NCI-H345 treated with DMSO at 0.1 percent for 48 hours (cell line): Measurements from ENCODE around the gene ANAPC7.
"Not testable (repeated sequence)": the region's sequence is repeated elsewhere in the genome, so short reads cannot be mapped to it uniquely, and the experiment has no call there.

Experiments
- DNase-seq: peaks from one replicate; lab custom pipeline; 2025; ENCODE audit not compliant: unreplicated experiment; lab: John Stamatoyannopoulos, UW

ANAPC7 gene, protein sequence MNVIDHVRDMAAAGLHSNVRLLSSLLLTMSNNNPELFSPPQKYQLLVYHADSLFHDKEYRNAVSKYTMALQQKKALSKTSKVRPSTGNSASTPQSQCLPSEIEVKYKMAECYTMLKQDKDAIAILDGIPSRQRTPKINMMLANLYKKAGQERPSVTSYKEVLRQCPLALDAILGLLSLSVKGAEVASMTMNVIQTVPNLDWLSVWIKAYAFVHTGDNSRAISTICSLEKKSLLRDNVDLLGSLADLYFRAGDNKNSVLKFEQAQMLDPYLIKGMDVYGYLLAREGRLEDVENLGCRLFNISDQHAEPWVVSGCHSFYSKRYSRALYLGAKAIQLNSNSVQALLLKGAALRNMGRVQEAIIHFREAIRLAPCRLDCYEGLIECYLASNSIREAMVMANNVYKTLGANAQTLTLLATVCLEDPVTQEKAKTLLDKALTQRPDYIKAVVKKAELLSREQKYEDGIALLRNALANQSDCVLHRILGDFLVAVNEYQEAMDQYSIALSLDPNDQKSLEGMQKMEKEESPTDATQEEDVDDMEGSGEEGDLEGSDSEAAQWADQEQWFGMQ

DNA sequence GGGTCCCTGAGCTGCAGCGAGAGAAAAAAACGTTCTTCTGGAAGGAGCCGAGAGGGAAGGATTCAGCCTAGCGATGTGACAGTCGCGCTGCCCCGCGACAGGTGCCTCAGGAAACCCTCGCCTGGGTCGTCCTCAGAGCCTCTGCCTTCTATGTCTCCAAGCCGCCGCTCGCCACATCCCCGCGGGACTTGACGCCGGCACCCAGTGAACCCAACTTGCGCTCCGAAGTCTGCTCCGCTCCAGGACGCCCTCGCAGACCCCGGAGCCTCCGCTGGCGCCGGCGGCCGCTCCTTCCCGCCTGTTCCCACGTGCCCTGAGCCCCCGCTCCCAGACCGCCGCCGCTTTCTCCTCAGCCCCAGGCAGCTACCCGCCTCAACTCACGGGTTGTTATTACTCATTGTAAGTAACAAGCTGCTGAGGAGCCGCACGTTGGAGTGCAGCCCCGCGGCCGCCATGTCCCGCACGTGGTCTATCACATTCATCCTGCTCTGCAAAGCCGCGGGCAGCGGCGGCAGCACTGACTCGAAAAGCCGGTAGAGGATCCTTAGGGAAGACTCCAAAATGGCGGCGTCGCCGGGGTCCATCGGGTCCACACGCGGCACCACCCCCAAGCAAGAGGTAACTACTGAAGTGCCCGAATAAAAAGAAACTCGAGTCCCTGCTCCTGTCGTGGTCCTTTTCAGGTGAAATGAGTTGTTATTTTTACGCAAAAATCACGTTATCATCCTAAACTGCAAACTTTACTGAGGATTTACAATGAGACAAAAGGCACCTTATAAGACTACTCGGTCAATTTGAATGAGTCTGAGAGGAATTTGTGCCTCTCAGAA is at the start of gene ANAPC7:
Gene ANAPC7 (minus strand): TSS at position 563 of the 830 bp plus-strand sequence. CDS start 81 bp downstream, at position 482.
- DNase-seq, result peak; percentile 89

DNA sequence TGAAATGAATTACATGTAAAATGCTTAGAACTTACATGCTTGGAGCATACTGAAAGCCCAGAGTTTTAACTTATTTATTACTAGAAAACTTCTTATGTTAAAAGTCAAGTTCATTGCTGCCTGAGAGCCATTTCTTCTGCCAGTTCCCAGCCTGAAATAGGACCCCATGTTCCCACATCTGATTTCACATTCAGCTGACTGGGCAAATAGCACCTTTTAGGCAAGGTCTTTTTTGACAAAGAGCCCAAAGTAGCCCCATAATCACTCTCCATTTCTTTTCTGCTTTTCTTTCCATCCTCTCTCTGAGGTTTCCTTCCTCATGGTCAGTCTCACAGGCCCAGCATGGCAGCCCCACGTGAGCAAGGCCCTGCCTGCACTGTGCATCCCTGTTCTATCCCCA is 47.8 kb upstream of the ANAPC7 start:
- no peak for DNase-seq

DNA sequence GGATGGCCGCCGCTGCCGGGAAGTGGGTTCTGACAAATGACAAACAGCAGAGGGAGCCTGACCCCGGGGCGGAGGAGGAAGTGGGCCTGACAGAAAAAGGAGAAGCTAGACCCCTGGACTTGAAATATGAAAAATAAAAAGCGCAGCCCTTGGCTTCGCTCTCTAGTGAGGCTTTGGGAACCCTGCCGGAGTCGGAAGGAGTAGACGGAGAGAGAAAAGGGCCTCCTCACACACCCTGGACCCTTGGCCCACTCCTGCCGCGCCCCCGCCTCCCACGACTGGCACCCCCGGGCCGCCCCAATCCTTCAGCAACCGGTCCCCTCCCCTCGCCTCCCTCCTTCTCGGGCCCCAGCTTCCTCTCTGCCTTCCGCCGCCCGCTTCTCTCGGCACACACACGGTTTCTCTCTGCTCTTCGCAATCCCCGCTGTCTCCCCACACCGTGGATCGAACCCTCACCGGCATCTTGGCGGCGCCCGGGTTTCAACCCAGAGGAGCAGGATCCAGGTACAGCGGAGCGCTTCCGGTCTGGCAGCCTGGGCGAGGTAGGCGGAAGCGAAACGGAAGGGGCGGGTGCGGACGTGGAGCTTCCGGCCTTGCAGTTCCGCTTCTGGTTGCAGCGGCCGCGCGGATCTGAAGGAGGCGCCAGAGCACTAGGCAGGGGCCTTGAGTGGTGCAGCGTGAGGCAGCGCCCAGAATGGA is 46.4 kb upstream of the ANAPC7 start, which contains the start of gene ARPC3:
Gene ARPC3 (minus strand): TSS at position 539 of the 699 bp plus-strand sequence. CDS start 77 bp downstream, at position 462.
- DNase-seq, result peak; percentile 74

DNA sequence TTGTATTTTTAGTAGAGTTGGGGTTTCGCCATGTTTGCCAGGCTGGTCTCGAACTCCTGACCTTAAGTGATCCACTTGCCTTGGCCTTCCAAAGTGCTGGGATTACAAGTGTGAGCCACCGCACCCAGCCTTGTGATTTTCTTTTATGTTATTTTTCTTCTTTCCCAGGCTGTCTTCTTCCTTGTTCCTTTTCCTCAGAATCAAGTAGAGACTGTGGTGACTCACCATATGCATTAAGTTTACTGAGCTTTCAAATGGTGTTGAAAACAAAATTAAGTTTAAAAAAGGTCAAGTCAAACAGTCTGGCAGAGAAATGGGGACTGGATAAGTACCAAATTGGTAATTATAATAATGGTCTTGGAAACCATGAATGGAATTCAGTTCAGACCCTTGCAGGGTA is 40.9 kb upstream of the ANAPC7 start:
- no peak for DNase-seq

DNA sequence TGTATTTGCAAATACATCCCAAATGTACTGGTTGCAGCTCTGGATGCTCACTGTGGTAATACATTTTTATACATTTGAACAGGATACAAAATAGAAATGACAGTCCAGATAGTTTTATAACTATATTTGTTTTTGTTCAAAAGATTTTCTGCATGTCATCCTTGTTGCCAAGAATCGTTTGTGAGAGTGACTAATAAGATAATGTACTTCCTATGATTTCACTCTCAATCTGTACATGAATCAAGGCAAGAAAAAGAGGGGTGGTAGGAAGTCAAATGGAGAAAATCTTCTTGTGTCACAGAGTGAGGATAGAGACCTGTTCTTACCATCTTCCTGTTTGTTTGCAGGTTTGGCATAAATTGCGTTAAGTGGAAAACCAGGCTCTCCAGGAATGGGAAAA is 32.7 kb upstream of the ANAPC7 start:
- no peak for DNase-seq

DNA sequence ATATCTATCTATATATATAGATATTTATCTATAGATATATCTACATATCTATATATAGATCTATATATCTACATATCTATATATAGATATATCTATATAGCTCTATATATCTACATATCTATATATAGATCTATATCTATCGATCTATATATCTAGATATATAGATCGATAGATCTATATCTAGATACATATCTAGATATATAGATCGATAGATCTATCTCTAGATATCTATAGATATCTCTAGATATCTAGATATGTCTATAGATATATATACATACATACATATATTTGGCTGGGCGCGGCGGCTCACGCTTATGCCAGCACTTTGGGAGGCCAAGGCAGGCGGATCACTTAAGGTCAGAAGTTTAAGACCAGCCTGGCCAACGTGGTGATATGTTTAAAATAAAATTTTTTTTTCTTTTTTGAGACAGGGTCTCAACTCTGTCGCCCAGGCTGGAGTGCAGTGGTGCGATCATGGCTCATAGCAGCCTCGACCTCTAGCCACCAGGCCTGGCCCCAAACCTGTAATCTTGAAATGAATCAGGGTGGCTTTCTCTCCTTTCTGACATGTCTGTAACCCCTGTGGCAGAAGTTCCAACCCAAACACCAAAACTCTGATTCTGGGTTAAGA is 28.6 kb upstream of the ANAPC7 start:
- no peak for DNase-seq

DNA sequence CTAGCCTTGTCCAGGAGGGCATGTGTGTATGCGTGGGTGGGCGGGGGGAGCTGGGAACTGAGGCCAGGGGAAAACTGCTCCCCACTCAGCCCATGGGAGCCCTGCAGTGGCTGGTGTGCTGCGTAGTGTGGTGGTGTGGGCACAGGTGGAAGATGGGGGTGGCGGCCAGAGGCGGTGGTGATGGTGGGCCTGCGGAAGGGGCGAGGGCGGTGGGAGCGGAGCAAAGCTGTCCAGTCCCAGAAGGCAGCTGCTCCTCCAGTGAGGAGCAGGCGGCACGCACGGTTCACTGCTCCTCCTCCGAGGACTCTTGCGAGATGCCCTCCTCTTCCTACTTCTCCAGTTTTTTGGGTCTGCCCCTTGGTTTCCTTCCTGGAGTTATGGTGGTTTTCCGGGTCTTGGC is 26.2 kb upstream of the ANAPC7 start:
- DNase-seq, result not testable (repeated sequence)

DNA sequence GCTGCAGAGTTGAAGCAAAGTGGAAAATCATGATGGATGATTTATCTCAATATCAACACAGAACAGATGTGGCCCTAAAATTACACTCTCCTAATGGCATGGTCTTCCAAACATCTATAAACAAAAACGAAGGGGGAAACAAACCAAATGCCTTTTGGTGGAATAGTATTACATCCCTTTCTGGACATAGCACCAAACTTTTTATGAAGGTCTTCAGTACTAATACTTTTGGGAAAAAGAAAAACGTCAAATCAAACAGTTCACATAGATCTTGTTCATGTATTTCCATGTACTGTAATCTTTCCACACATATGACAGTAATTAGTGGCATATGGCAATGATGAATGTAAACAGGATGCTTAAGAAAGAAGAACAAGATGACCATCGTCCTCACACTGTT is 22.9 kb upstream of the ANAPC7 start:
- no peak for DNase-seq

DNA sequence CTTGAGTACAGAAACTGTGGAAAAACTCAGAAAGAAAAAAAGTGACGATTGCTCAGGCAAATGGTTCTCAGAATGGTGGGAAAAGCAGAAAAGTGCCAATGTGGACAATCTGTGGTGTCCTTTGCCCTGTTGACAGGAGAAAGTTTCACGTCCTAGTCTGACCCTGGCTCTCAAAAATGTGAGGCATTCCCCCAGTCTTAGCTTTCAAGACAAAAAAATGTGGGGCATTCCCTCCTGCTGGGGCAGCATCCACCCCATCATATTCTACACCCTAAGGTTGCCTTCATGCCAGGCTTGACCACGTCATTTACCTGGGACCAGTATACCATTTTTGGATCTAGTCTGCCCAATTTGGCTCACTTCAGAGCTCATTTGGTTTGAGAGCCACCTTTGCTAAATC is 20.7 kb upstream of the ANAPC7 start:
- no peak for DNase-seq

DNA sequence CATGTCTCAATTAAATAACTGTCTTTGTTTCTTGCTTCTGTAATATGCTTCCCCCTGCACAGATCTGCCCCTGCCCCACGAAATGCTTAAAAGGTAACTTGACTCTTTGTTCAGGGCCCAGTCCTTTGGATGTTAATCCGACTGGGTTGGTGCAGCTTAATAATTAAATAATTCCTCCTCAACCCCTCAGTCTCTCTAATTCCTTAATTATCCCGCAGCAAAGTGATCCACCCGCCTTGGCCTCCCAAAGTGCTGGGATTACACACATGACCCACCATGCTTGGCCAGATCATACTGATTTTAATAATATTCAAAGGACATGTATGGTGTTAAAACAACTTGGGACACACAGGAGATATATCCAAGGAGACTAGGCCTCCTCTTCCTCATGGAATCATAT is 18.2 kb upstream of the ANAPC7 start:
- no peak for DNase-seq

DNA sequence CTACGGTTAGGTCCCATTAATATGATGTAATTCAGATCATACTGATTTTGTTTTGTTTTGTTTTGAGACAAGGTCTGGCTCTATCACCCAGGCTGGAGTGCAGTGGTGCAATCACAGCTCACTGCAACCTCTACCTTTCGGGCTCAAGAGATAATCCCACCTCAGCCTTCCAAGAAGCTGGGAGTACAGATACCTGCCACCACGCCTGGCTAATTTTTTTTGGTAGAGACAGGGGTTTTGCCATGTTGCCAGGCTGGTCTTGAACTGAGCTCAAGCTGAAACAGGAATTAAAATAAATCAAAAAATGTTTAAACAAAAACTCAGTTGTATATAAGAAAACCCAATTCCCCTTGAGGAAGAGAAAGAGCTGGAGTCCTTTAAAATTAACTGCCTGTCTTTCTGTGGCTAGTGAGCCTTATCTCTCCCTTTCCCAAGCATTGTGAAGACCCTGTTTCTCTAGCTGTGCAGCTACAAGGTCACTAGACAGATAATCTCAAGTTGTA is 17.7 kb upstream of the ANAPC7 start:
- DNase-seq, result no peak

DNA sequence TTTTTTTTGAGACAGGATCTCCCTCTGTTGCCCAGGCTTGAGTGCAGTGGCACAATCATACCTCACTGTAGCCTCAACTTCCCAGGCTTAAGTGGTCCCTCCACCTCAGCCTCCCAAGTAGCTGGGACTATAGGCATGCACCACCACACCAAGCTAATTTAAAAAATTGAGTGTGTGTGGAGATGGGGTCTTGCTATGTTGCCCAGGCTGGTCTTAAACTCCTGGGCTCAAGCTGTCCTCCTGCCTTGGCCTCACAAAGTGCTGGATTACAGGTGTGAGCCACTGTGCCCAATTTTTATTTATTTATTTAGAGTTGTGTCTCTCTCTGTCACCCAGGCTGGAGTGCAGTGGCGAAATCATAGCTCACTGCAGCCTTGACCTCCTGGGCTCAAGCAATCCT is 17.1 kb upstream of the ANAPC7 start:
- DNase-seq, result not testable (repeated sequence)

DNA sequence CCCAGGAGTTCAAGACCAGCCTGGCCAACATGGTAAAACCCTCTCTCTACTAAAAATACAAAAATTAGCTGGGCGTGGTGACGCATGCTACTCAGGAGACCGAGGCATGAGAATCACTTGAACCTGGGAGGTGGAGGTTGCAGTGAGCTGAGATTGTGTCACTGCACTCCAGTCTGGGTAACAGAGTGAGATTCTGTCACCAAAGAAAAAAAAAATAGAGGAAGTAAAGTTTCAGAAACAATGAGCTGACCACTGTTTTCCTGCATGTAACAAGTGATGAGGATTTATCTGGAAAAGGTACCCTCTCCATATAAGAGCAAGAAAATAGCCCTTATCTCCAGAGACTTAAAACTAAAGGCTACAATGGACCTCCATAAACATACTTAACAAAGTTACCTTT is 13.6 kb upstream of the ANAPC7 start:
- not testable (repeated sequence) for DNase-seq

DNA sequence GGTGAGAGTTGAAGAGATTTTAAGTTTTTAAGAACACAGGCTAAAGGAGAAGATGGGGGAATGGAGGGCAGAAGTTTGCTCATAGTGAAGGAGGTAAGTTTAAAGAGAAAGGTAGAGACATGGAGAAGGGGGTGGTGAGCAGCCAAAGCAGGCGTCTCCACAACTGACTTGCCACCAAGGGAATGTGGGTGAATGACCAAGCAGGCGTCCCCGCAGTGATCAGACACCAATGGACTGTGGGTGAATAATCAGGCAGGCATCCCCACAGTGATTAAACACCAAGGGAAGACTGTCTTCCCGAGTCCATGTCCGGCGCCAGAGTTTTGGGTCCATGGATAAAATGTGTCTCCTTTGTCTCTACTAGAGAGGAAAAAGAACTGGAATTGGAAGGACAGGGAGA is 6.6 kb upstream of the ANAPC7 start:
- DNase-seq, result not testable (repeated sequence)

DNA sequence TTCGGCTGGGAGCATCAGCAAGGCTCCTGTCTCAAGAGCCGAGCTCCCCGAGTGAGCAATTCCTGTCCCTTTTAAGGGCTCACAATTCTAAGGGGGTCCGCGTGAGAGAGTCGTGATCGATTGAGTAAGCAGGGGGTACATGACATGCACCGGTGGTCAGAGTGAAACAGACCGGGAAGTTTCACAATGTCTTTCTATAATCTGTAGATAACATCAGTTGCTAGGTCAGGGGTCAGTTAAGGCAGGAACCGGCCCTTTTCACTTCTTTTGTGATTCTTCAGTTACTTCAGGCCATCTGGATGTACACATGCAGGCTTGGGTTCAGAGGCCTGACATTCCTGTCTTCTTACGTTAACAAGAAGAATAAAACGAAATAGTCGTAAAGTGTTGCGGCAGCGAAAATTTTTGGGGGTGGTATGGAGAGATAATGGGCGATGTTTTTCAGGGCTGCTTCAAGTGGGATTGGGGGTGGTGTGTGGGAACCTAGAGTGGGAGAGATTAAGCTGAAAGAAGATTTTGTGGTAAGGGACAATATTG is 1.7 kb upstream of the ANAPC7 start:
- DNase-seq, result not testable (repeated sequence)

DNA sequence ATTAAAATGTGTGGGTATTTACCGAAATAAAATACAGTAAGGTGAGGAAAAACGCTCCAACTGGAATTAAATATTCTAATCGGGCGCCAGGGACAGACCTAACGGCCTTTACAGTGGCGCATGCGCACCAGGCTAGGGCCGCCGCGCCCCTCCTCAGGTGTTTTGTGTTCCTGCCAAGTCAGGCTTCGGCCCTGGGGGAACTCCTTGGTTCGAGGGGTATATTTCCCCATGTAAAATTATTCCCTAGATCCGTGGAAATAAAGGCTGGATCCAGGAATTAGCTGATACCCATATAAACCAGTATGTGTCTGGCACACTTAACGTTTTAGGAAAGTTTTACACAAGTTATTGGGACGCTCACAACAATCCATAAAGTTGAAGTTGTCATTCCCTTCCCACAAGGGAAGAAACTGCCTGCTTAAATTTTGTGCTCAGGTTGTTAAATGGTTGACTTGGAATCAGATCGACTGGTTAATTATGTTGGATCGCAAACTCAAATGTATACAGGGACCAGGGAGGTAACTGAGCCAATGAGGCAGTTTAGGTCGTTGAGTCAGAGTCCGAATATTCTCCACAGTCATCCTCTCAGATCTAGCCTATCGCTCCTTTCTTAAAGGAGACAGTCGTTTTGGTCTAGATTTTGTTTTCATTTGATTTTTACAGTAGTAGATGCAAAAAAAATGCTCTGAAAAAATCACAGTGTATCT is 621 bp upstream of the ANAPC7 start:
- peak; percentile 78 for DNase-seq

DNA sequence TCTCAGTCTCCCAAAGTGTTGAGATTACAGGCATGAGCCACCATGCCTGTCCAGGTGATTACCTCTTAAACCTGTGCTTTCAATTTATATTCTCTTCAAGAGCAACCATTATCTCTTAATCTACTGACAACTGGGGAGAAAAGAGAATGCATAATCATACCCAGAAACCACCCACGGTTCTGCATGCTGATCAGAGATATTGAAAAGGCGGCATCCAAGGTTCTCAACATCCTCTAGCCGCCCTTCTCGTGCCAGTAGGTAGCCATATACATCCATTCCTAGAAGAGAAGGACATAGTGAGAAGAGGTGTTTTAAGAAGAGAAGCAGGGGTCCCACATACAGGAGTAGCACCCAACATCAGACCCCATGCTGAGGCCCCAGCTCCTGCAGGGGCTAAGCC is 20.8 kb downstream of the ANAPC7 start:
- no peak for DNase-seq

DNA sequence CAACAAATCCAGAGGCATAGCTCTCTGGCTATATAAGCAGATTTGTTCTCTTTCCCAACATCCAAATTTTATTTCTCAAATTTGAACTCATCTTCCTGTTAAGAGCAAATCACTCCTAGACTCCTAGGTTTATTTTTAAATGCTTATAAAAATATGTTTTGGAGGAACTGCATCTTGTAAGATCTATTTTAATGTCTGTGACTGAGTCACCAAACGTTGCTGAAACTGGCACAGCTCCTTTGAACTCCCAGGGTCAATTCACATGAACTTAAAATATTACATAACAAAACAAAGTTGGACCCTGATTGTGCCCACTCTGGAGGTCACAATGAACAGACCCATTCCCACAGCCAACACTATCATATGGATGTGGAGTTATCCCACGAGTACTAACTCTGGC is 23.9 kb downstream of the ANAPC7 start:
- DNase-seq, result no peak

DNA sequence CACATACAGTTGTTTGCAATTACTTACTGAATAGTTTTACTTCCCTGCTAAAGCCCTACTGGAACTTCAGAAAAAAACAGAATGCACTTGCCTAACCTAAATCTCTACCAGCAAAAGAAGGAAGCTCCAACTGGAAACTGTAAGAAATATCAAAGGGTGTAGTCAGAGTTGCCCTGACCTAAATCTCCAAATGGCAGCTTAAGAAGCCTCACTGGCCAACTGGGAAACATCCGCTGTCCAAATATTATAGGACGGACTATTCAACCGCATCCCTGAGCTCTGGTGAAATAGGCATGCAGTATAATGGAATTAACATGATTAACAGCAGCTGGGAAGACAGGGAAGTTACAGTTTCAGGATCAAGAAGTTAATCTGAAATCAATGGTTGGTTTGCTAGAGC is 24.3 kb downstream of the ANAPC7 start:
- DNase-seq, result no peak
